ENCODE data around the gene DPP4. TPM values are rescaled to one million over a fixed set of nuclear protein-coding genes. Genes with fewer than 3 reads are reported as not detected.
A peak's percentile ranks its signal among the peaks of the same experiment; 100 is the strongest.
"Not testable (repeated sequence)": the region's sequence is repeated elsewhere in the genome, so short reads cannot be mapped to it uniquely, and the experiment has no call there.

DPP4 gene
- total RNA-seq, 2 experiments from 2014 or later: 122 to 126 TPM

DNA sequence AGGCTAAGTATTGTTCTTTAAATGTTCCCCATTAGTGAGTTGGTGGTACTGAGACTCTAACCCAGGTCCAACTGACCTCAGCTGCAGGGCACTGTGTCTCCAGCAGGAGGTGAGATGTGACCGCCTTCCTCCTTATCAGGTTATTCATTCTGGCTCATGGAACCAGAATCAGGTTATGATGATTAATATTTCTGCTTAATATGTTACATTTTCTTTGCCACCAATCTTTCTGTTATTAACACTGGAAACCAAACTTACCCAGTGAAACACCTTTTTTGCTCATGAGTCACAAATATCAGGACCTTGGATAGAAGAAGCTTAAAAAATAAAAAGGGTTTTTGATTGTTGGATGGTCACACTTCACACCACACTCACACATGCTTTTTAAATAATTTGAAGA, 85.4 kb downstream of the DPP4 start:
- peaks cover 35% of the 10 kb centered on the region for H3K4me1 Mint-ChIP-seq
- POLR2A ChIA-PET: interaction anchor here (2.0 kb wide), 1 partner anchor 25 kb away, joined by 4 read pairs; no protein-coding TSS in a partner anchor
- H3K4me3 Mint-ChIP-seq: no peak overlapping the region
- H3K9me3 Mint-ChIP-seq: no peaks in the 10 kb centered on the region
- DNase-seq: no peak
- H3K36me3 Mint-ChIP-seq (ENCODE audit: low read depth): peaks cover 54% of the 10 kb centered on the region
- H3K27ac Mint-ChIP-seq: no peak overlapping the region
- CTCF ChIA-PET: interaction anchor here (1.1 to 1.2 kb wide), 2 partner anchors 24 to 32 kb away, joined by 3 read pairs; no protein-coding TSS in a partner anchor
- H3K27me3 Mint-ChIP-seq: no peaks in the 10 kb centered on the region

DNA sequence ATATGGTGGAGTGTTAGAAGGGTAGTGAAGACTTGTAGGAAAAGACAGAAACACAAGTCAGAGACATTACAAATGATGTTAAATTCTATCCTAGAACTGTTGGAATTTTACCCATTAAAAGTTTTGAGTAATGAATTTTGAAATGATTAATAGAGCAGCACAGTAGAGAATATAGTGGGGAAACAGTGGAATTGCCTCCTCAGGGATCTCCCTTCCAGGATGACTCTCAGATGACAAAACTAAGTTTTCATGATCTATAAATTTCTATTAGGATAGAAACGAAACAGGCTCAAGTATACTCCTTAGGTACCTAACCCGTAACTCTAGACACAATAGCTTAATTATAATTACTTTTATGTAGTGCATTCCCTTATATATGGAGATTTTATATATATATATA, 86.7 kb downstream of the DPP4 start:
- no peak overlapping the region for H3K27ac Mint-ChIP-seq
- no peaks in the 10 kb centered on the region for H3K27me3 Mint-ChIP-seq
- no peak for DNase-seq
- H3K4me3 Mint-ChIP-seq: no peak overlapping the region
- ChIA-PET POLR2A (interaction anchor here (0.7 to 2.0 kb wide), 4 partner anchors 8 to 27 kb away, joined by 3 to 5 read pairs (median 4); no protein-coding TSS in a partner anchor), CTCF (no interaction called here)
- H3K9me3 Mint-ChIP-seq: peaks cover under 1% of the 10 kb centered on the region
- H3K36me3 Mint-ChIP-seq (ENCODE audit: low read depth): peaks cover 50% of the 10 kb centered on the region
- H3K4me1 Mint-ChIP-seq: peaks cover 31% of the 10 kb centered on the region

DNA sequence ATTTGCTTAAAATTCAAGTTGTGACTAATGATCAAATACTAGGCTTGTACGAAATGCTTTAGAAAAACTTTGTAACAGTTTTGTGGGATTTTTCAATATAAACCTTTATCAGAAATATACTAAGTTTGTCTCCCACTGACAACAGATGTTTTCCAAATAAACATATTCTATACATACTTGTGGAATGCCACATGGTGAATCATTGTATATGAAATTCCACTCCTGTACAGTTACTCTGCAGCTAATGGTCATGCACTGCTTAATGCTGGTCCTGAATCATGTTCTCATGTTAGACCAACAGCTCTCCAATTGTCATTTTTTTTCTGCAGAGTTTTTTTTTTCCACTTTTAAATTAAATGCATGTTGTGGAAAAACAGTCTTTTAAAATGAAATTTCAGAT, 90.1 kb downstream of the DPP4 start:
- POLR2A ChIA-PET: interaction anchor here (7.4 kb wide), 1 partner anchor 30 kb away, joined by 45 read pairs; no protein-coding TSS in a partner anchor
- CTCF ChIA-PET: no interaction called here
- H3K27ac Mint-ChIP-seq: no peak overlapping the region
- peaks cover 40% of the 10 kb centered on the region for H3K36me3 Mint-ChIP-seq (ENCODE audit: low read depth)
- H3K4me3 Mint-ChIP-seq: no peak overlapping the region
- no peaks in the 10 kb centered on the region for H3K27me3 Mint-ChIP-seq
- peaks cover 7% of the 10 kb centered on the region for H3K9me3 Mint-ChIP-seq
- H3K4me1 Mint-ChIP-seq: peaks cover 40% of the 10 kb centered on the region
- no peak for DNase-seq

DNA sequence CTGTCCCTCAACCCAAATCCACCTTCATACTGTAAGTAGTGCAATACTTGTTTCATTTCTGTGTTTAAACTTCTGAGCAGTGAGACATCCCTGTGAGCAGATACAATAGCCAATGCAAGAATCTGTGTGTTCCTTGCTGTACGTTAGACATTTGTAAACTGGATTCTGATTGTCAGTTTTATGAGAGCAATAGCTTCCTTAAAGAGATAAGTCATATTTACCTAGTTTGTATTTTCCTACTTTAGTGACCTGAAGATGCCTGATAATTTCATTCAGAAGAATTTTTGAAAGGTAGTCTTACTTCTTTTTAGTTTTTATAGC, 90.7 kb downstream of the DPP4 start:
- no peak overlapping the region for H3K27ac Mint-ChIP-seq
- POLR2A ChIA-PET: interaction anchor here (7.4 kb wide), 1 partner anchor 29 kb away, joined by 45 read pairs; no protein-coding TSS in a partner anchor

DNA sequence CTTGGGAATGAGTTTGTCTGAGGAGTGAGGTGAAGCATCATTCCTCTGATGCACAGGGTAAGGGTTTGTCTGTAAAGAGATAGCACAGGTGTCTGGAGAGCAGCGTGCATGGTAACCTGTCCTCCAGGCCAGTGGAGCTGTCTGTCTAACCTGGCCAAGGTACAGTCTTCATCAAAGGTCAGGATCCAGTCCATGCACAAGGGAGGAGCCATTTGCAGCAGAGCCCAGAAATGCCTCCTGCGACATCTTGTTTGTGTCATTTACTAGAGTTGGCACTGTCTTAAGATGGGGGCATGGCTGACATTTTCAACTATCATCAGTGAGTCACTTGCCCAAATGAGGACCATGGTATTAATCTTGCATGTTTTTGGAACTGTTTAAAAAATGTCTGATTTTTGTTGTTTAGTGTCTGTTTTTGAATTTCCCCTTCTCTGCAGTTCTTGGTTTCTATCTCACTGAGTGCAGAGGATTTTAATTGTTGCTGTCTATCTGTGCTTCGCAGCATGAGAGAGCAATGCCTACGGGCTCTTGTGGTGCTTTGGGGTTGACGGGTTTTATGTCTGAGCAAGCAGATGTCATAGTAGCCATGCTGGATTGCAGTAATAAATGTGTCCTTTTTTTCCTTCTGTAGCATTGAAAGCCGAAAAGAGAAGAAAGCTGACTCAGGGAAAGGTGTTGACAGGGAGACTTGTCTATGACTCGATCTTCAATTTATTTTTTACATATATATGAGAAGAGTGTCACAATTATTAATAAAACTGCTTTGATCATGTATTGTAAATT, 91.3 kb downstream of the DPP4 start:
- peaks cover 41% of the 10 kb centered on the region for H3K4me1 Mint-ChIP-seq
- no peaks in the 10 kb centered on the region for H3K27me3 Mint-ChIP-seq
- no peak for DNase-seq
- ChIA-PET POLR2A (interaction anchor here (0.6 to 7.4 kb wide), 2 partner anchors 9 to 29 kb away, joined by 3 to 45 read pairs; no protein-coding TSS in a partner anchor), CTCF (no interaction called here)
- no peak overlapping the region for H3K4me3 Mint-ChIP-seq
- H3K9me3 Mint-ChIP-seq: peaks cover 7% of the 10 kb centered on the region
- H3K27ac Mint-ChIP-seq: peak overlapping the region; percentile 5
- peaks cover 31% of the 10 kb centered on the region for H3K36me3 Mint-ChIP-seq (ENCODE audit: low read depth)

More for the DNA sequence above, 90.7 kb downstream of the DPP4 start:
- Mint-ChIP-seq H3K9me3 (peaks cover 7% of the 10 kb centered on the region), H3K4me3 (no peak overlapping the region), H3K27me3 (no peaks in the 10 kb centered on the region), H3K4me1 (peaks cover 40% of the 10 kb centered on the region), H3K36me3 (ENCODE audit: low read depth) (peaks cover 36% of the 10 kb centered on the region)
- CTCF ChIA-PET: no interaction called here
- no peak for DNase-seq

DNA sequence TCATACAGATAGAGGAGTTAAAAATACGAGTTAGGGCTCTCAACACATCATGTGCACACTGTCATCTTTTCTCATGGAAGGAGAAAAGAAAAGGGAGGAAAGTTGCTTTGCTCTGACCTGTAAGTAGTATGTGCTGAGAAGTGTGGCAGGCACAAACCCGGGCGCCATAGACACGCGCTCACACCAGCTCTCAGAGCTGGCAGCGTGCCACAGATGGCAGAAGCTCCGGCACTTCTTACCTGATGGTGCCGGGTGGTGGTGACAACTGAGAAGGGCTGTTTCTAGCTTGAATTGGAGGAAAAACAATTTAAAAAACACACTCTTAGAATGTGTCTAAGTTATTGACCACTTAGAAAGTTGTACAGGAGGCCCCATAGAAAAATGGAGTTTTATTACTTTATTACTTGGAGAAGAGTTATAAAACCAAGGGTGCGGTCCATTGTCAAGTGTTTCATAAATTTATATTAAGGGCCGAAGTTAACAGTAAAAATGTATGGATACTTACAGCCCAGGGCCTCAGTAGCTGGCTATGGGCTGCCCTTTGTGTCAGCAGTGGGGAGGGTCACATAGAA, 92.2 kb downstream of the DPP4 start:
- Mint-ChIP-seq H3K27me3 (no peaks in the 10 kb centered on the region), H3K4me1 (peaks cover 49% of the 10 kb centered on the region), H3K36me3 (ENCODE audit: low read depth) (peaks cover 31% of the 10 kb centered on the region), H3K4me3 (no peak overlapping the region), H3K27ac (no peak overlapping the region), H3K9me3 (peaks cover 9% of the 10 kb centered on the region)
- ChIA-PET POLR2A (interaction anchor here (0.6 to 7.4 kb wide), 3 partner anchors 10 to 28 kb away, joined by 3 to 45 read pairs (median 31); no protein-coding TSS in a partner anchor), CTCF (no interaction called here)
- DNase-seq: no peak

DNA sequence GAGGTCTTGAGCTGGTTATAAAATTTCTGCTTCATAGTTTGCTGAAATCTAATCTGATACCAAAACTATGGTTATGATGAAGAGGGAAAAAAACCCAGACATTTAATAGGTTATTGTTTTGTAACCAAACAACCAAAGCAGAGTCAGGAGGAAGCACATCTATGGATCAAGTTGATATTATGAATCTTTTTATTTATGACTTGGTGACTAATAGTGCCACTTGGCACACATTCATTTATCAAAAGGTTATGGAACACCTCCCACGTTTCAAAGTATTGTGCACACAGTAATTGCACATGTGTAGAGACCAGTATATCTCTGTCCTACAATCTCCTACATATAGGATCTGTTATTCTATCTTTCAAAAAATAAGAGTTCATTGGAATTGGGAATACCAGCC, 93.0 kb downstream of the DPP4 start:
- ChIA-PET POLR2A (interaction anchor here (1.0 to 7.4 kb wide), 3 partner anchors 12 to 93 kb away, joined by 3 to 45 read pairs (median 31); no protein-coding TSS in a partner anchor), CTCF (no interaction called here)
- H3K27ac Mint-ChIP-seq: no peak overlapping the region
- H3K4me3 Mint-ChIP-seq: no peak overlapping the region
- no peak for DNase-seq
- H3K27me3 Mint-ChIP-seq: no peaks in the 10 kb centered on the region
- peaks cover 29% of the 10 kb centered on the region for H3K36me3 Mint-ChIP-seq (ENCODE audit: low read depth)
- peaks cover 53% of the 10 kb centered on the region for H3K4me1 Mint-ChIP-seq
- H3K9me3 Mint-ChIP-seq: peaks cover 11% of the 10 kb centered on the region

DNA sequence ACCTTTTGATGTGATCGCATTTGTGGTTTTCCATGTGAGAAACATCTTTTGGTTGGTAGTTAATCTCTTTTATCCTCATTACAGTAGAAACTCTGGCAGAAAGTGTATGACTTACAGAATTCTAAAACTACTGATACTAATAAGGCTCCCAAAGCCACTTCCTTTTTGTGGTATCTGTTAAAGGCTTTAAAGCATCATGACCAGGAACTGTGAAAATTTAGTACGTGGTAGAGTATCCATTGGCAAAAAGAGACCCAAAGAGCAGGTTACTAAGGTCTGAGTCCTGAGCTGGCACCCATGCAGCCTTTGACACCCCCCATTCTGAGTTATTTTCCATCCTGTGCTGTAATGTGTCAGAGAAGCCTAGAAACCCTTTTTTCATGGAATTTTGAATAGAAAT, 94.5 kb downstream of the DPP4 start:
- peaks cover 65% of the 10 kb centered on the region for H3K4me1 Mint-ChIP-seq
- CTCF ChIA-PET: interaction anchor here (0.9 kb wide), 1 partner anchor 20 kb away, joined by 3 read pairs; no protein-coding TSS in a partner anchor

DNA sequence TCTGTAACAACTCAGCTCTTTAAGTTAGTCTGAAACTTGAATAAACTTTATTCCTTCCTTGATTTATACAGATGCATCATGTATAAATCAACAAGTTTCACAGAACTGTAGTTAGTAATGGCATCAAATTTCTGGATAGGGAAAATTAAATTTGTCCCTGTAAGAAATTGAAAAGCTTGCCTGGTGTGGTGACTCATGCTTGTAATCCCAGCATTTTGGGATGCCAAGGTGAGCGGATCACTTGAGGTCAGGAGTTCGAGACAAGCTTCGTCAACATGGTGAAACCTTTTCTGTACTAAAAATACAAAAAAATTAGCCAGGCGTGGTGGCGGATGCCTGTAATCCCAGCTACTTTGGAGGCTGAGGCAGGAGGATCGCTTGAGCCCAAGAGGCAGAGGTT, 96.1 kb downstream of the DPP4 start:
- peaks cover 70% of the 10 kb centered on the region for H3K4me1 Mint-ChIP-seq
- ChIA-PET POLR2A (interaction anchor here (0.9 to 7.4 kb wide), 4 partner anchors 15 to 34 kb away, joined by 3 to 45 read pairs (median 21); no protein-coding TSS in a partner anchor), CTCF (interaction anchor here (1.0 kb wide), 1 partner anchor 147 kb away, joined by 3 read pairs; no protein-coding TSS in a partner anchor)
- H3K9me3 Mint-ChIP-seq: peaks cover 13% of the 10 kb centered on the region
- peak overlapping the region; percentile 46 for H3K27ac Mint-ChIP-seq
- H3K4me3 Mint-ChIP-seq: peak overlapping the region; percentile 19
- H3K36me3 Mint-ChIP-seq (ENCODE audit: low read depth): peaks cover 41% of the 10 kb centered on the region
- not testable (repeated sequence) for DNase-seq, H3K27me3 Mint-ChIP-seq

More for the DNA sequence above, 94.5 kb downstream of the DPP4 start:
- Mint-ChIP-seq H3K4me3 (no peak overlapping the region), H3K27me3 (no peaks in the 10 kb centered on the region), H3K27ac (peak overlapping the region; percentile 45), H3K36me3 (ENCODE audit: low read depth) (peaks cover 36% of the 10 kb centered on the region), H3K9me3 (peaks cover 11% of the 10 kb centered on the region)
- no peak for DNase-seq
- POLR2A ChIA-PET: interaction anchor here (0.9 to 7.4 kb wide), 6 partner anchors 7 to 33 kb away, joined by 3 to 45 read pairs (median 10); no protein-coding TSS in a partner anchor

DNA sequence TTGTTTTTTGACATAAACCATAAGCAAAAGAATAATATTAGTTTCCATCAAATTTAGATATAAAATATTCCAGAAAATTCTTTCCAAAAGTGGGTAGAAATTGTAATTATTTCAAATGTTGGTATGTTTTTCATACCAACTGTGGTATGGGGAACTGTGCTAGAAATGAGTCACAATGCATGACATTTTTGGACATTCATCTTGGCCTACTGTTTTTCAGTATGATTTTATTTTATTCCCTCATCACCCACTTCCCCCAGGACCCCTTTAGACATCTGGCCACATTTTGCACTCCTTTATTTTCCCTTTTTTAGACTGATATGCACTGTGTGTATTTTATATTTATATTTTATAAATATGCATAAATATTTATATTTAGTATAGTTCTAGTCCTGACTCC, 97.1 kb downstream of the DPP4 start:
- Mint-ChIP-seq H3K36me3 (ENCODE audit: low read depth) (peaks cover 38% of the 10 kb centered on the region), H3K4me3 (no peak overlapping the region), H3K4me1 (peaks cover 69% of the 10 kb centered on the region), H3K9me3 (peaks cover 11% of the 10 kb centered on the region), H3K27me3 (no peaks in the 10 kb centered on the region), H3K27ac (no peak overlapping the region)
- no peak for DNase-seq
- POLR2A ChIA-PET: interaction anchor here (4.8 to 7.4 kb wide), 2 partner anchors 16 to 23 kb away, joined by 31 to 45 read pairs; no protein-coding TSS in a partner anchor
- CTCF ChIA-PET: interaction anchor here (1.0 kb wide), 1 partner anchor 148 kb away, joined by 3 read pairs; no protein-coding TSS in a partner anchor

DNA sequence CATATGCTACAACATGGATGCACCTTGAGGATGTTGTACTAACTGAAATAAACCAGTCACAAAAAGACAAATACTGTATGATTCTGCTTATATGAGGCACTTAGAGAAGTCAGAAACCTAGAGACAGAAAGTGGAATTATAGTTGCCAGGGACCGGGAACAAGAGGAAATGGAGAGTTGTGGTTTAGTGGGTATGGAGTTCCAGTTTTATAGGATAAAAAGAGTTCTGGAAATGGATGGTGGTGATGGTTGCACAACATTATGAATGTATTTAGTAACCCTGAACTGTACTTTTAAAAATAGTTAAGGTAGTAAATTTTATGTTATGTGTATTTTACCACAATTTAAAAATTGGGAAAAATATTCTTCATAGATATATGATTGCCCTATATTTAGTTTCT, 97.7 kb downstream of the DPP4 start:
- DNase-seq: no peak
- H3K4me1 Mint-ChIP-seq: peaks cover 65% of the 10 kb centered on the region

DNA sequence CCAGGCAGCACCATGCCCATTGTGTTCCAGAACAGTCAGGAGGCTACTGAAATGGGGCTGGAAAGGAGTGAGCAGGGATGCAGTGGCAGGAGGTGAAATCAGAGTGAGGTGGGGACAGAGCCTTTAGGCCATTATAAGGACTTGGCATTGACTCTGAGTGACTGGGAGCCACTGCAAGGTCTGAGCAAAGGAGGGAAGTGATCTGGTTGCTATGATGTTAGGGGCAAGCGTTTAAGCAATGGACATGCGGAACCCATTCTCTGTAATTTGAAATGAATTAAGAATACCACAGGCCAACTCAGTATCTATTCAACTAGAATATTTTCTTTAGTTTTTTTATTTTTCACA, 98.2 kb downstream of the DPP4 start:
- CTCF ChIA-PET: no interaction called here
- DNase-seq: no peak
- Mint-ChIP-seq H3K4me3 (no peak overlapping the region), H3K4me1 (peaks cover 60% of the 10 kb centered on the region), H3K9me3 (peaks cover 10% of the 10 kb centered on the region), H3K36me3 (ENCODE audit: low read depth) (peaks cover 39% of the 10 kb centered on the region), H3K27me3 (no peaks in the 10 kb centered on the region), H3K27ac (peak overlapping the region; percentile 46)
- POLR2A ChIA-PET: interaction anchor here (1.7 kb wide), 1 partner anchor 17 kb away, joined by 6 read pairs; no protein-coding TSS in a partner anchor

More for the DNA sequence above, 97.7 kb downstream of the DPP4 start:
- ChIA-PET POLR2A (no interaction called here), CTCF (no interaction called here)
- H3K36me3 Mint-ChIP-seq (ENCODE audit: low read depth): peaks cover 36% of the 10 kb centered on the region
- H3K4me3 Mint-ChIP-seq: no peak overlapping the region
- peaks cover 11% of the 10 kb centered on the region for H3K9me3 Mint-ChIP-seq
- peak overlapping the region; percentile 29 for H3K27ac Mint-ChIP-seq
- H3K27me3 Mint-ChIP-seq: no peaks in the 10 kb centered on the region

Measured in activated CD4-positive, alpha-beta memory T cell treated with anti-CD3 and anti-CD28 coated beads, Interleukin-2, amount 10 ng/mL, durations not matched to agents 7 days and 5 days (primary cell).